PC-9 (cell line): ENCODE measurements around the gene TGFBR3.

Experiments
- CTCF ChIP-seq: fragments of 200-600 bp; sonication (generic); conservative IDR thresholded peaks from 2 replicates; pipeline ENCODE4 v1.6.1; 2017; ENCODE audit warnings: mixed run types, antibody characterized with exemption, mild to moderate bottlenecking, moderate library complexity
- EZH2 ChIP-seq: fragments of 200-600 bp; sonication (generic); IDR thresholded peaks from 2 replicates; pipeline ENCODE4 v1.8.0; 2017; ENCODE audit warnings: antibody characterized with exemption, low read depth

GRCh38 chr1:91829293-91830153 is 56.4 kb downstream of the TGFBR3 start:
- TF ChIP-seq CTCF (no peak), EZH2 (no peak)
